GM19372 (cell line): ENCODE measurements around the gene CUL2.
"Not testable (repeated sequence)": the region's sequence is repeated elsewhere in the genome, so short reads cannot be mapped to it uniquely, and the experiment has no call there.

ENCODE experiments used
- ATAC-seq: cut with Tn5 transposase; IDR thresholded peaks from one replicate; pipeline ENCODE4 v1.9.1; 2021; ENCODE audit warnings: mild to moderate bottlenecking, low read depth, moderate library complexity; ENCODE audit not compliant: unreplicated experiment

Gene CUL2

GRCh38 chr10:35025916-35026315, 64.2 kb downstream of the CUL2 start:
- ATAC-seq = no peak

GRCh38 chr10:35020481-35020880, 69.7 kb downstream of the CUL2 start:
- ATAC-seq = no peak

- ATAC-seq = no peak
These were observed 70.8 kb downstream of the CUL2 start for GRCh38 chr10:35019041-35020024.

- no peak for ATAC-seq
These were observed 72.5 kb downstream of the CUL2 start for GRCh38 chr10:35017608-35018007.

GRCh38 chr10:35015843-35016408, 74.2 kb downstream of the CUL2 start:
- no peak for ATAC-seq

- ATAC-seq = no peak
These were observed 77.4 kb downstream of the CUL2 start for GRCh38 chr10:35012781-35013180.

GRCh38 chr10:35011771-35012191, 78.4 kb downstream of the CUL2 start:
- no peak for ATAC-seq

- ATAC-seq = no peak
These were observed 82.3 kb downstream of the CUL2 start for GRCh38 chr10:35007858-35008301.

- ATAC-seq = no peak
These were observed 83.3 kb downstream of the CUL2 start for GRCh38 chr10:35006836-35007235.

GRCh38 chr10:35005868-35006267, 84.3 kb downstream of the CUL2 start:
- no peak for ATAC-seq

- ATAC-seq = no peak
These were observed 85.5 kb downstream of the CUL2 start for GRCh38 chr10:35004651-35005050.

GRCh38 chr10:35003906-35004305, 86.2 kb downstream of the CUL2 start:
- no peak for ATAC-seq

GRCh38 chr10:35000936-35001335, 89.2 kb downstream of the CUL2 start:
- no peak for ATAC-seq

GRCh38 chr10:34999532-34999931, 90.6 kb downstream of the CUL2 start:
- ATAC-seq = no peak

GRCh38 chr10:34998940-34999339, 91.2 kb downstream of the CUL2 start:
- no peak for ATAC-seq

- no peak for ATAC-seq
These were observed 93.3 kb downstream of the CUL2 start for GRCh38 chr10:34996843-34997242.

- no peak for ATAC-seq
These were observed 94.2 kb downstream of the CUL2 start for GRCh38 chr10:34995925-34996324.

- peak; percentile 88 for ATAC-seq
These were observed 95.5 kb downstream of the CUL2 start for GRCh38 chr10:34994565-34995142.

GRCh38 chr10:34993782-34994181, 96.4 kb downstream of the CUL2 start:
- no peak for ATAC-seq

- ATAC-seq = not testable (repeated sequence)
These were observed 99.0 kb downstream of the CUL2 start for GRCh38 chr10:34991117-34991516.

- no peak for ATAC-seq
These were observed 101.6 kb downstream of the CUL2 start for GRCh38 chr10:34988397-34989067.
